H9 (cell line): ENCODE data around the gene ZFPM1. TPM values are rescaled to one million over a fixed set of nuclear protein-coding genes. Genes with fewer than 3 reads are reported as not detected.

Experiments used
- DNase-seq: peaks from one replicate; pipeline ENCODE4 v3.0.0-alpha.2; 2017
- H2AFZ ChIP-seq: one replicate; pipeline ENCODE4 v1.6.1; 2013; ENCODE audit warnings: mild to moderate bottlenecking, low read length, control low read depth, moderate library complexity
- H2AK5ac ChIP-seq: 2 replicates; pipeline ENCODE4 v1.6.1; 2013; ENCODE audit warnings: low read length, control low read depth, mixed read lengths; ENCODE audit not compliant: insufficient read length
- H2BK120ac ChIP-seq: one replicate; pipeline ENCODE4 v1.6.1; 2013; ENCODE audit warnings: low read depth, mild to moderate bottlenecking, low read length, control low read depth, inconsistent platforms; ENCODE audit not compliant: poor library complexity, severe bottlenecking
- H2BK12ac ChIP-seq: 2 replicates; pipeline ENCODE4 v1.6.1; 2013; ENCODE audit warnings: low read length, control low read depth, mixed read lengths, low read depth; ENCODE audit not compliant: insufficient read length
- H2BK15ac ChIP-seq: 2 replicates; pipeline ENCODE4 v1.6.1; 2013; ENCODE audit warnings: low read depth, low read length, control low read depth
- H2BK20ac ChIP-seq: one replicate; pipeline ENCODE4 v1.6.1; 2013; ENCODE audit warnings: low read depth, mild to moderate bottlenecking, low read length, control low read depth, inconsistent platforms; ENCODE audit not compliant: poor library complexity, severe bottlenecking
- H2BK5ac ChIP-seq: 2 replicates; pipeline ENCODE4 v1.6.1; 2013; ENCODE audit warnings: low read length, control low read depth, mixed read lengths; ENCODE audit not compliant: insufficient read length
- H3K14ac ChIP-seq: 2 replicates; pipeline ENCODE4 v1.6.1; 2013; ENCODE audit warnings: low read length, control low read depth; ENCODE audit not compliant: insufficient read depth
- H3K18ac ChIP-seq: 2 replicates; pipeline ENCODE4 v1.6.1; 2013; ENCODE audit warnings: low read depth, mild to moderate bottlenecking, mixed read lengths, low read length, control low read depth; ENCODE audit not compliant: insufficient read length
- H3K23ac ChIP-seq: 2 replicates; pipeline ENCODE4 v1.6.1; 2013; ENCODE audit warnings: low read length, control low read depth, mixed read lengths, low read depth; ENCODE audit not compliant: insufficient read length
- H3K23me2 ChIP-seq: 2 replicates; pipeline ENCODE4 v1.6.1; 2013; ENCODE audit warnings: low read depth, mild to moderate bottlenecking, mixed read lengths, low read length, control low read depth; ENCODE audit not compliant: insufficient read length, poor library complexity, severe bottlenecking
- H3K27ac ChIP-seq: 2 replicates; pipeline ENCODE4 v1.5.1; 2013; ENCODE audit warnings: low read length, control low read depth, mixed read lengths, low read depth; ENCODE audit not compliant: insufficient read length
- H3K27me3 ChIP-seq: 2 replicates; pipeline ENCODE4 v1.6.1; 2013; ENCODE audit warnings: low read length, control low read depth, inconsistent platforms; ENCODE audit not compliant: insufficient read depth
- H3K4ac ChIP-seq: 2 replicates; pipeline ENCODE4 v1.6.1; 2013; ENCODE audit warnings: low read depth, mild to moderate bottlenecking, control low read depth, inconsistent platforms, low read length, moderate library complexity
- H3K4me1 ChIP-seq: 2 replicates; pipeline ENCODE4 v1.6.1; 2013; ENCODE audit warnings: low read length, control low read depth, inconsistent platforms; ENCODE audit not compliant: insufficient read depth
- H3K4me2 ChIP-seq: 2 replicates; pipeline ENCODE4 v1.6.1; 2013; ENCODE audit warnings: low read length, control low read depth, mixed read lengths; ENCODE audit not compliant: insufficient read length, insufficient read depth
- H3K56ac ChIP-seq: 2 replicates; pipeline ENCODE4 v1.6.1; 2013; ENCODE audit warnings: low read depth, mild to moderate bottlenecking, mixed read lengths, low read length, control low read depth; ENCODE audit not compliant: insufficient read length
- H3K79me1 ChIP-seq: 2 replicates; pipeline ENCODE4 v1.6.1; 2013; ENCODE audit warnings: low read depth, mild to moderate bottlenecking, moderate library complexity, low read length, control low read depth, inconsistent platforms; ENCODE audit not compliant: insufficient read depth, poor library complexity, severe bottlenecking
- H3K79me2 ChIP-seq: 2 replicates; pipeline ENCODE4 v1.6.1; 2013; ENCODE audit warnings: low read length, control low read depth, inconsistent platforms; ENCODE audit not compliant: insufficient read depth
- H3K9ac ChIP-seq: 2 replicates; pipeline ENCODE4 v1.6.1; 2013; ENCODE audit warnings: low read length, control low read depth, mixed read lengths; ENCODE audit not compliant: insufficient read length; ENCODE audit errors: extremely low read depth
- H3K9me3 ChIP-seq: one replicate; pipeline ENCODE4 v1.6.1; 2013; ENCODE audit warnings: low read depth, low read length, inconsistent platforms; ENCODE audit not compliant: control insufficient read depth
- H3T11ph ChIP-seq: one replicate; pipeline ENCODE4 v1.6.1; 2013; ENCODE audit warnings: mild to moderate bottlenecking, low read length, control low read depth, inconsistent platforms
- H4K20me1 ChIP-seq: one replicate; pipeline ENCODE4 v1.6.1; 2013; ENCODE audit not compliant: control insufficient read depth, insufficient read length, insufficient read depth
- H4K5ac ChIP-seq: 2 replicates; pipeline ENCODE4 v1.6.1; 2013; ENCODE audit warnings: low read depth, mild to moderate bottlenecking, mixed read lengths, low read length, control low read depth; ENCODE audit not compliant: insufficient read length
- H4K8ac ChIP-seq: replicated peaks from 2 replicates; pipeline ENCODE4 v1.6.1; 2013; ENCODE audit warnings: low read length, control low read depth, mixed read lengths, low read depth; ENCODE audit not compliant: insufficient read length
- H4K91ac ChIP-seq: 2 replicates; pipeline ENCODE4 v1.6.1; 2013; ENCODE audit warnings: low read depth, mild to moderate bottlenecking, moderate library complexity, mixed read lengths, low read length, control low read depth; ENCODE audit not compliant: insufficient read length
- H3K27ac Mint-ChIP-seq, 3 experiments: 2 replicates in 2 of 3; 3 replicates in 1 of 3; pipeline ENCODE4 v1.8.0; 2020 to 2021; ENCODE audit warnings: mixed read lengths in 3 of 3, mild to moderate bottlenecking in 1 of 3, moderate library complexity in 1 of 3
- H3K27me3 Mint-ChIP-seq: 2 replicates; pipeline ENCODE4 v1.8.0; 2021; ENCODE audit warnings: low read depth, mild to moderate bottlenecking, moderate library complexity, mixed read lengths
- H3K36me3 Mint-ChIP-seq, 3 experiments: 2 replicates in 2 of 3; 3 replicates in 1 of 3; pipeline ENCODE4 v1.8.0; 2020 to 2021; ENCODE audit warnings: low read depth in 3 of 3, mixed read lengths in 3 of 3; ENCODE audit not compliant: insufficient read depth in 1 of 3
- H3K4me1 Mint-ChIP-seq, 2 experiments: 2 replicates each; pipeline ENCODE4 v1.8.0; 2020; ENCODE audit warnings: mixed read lengths in 2 of 2
- H3K4me3 Mint-ChIP-seq, 2 experiments: 2 replicates in 1 of 2; 3 replicates in 1 of 2; pipeline ENCODE4 v1.8.0; 2020 to 2021; ENCODE audit warnings: mild to moderate bottlenecking in 2 of 2, mixed read lengths in 2 of 2, moderate library complexity in 1 of 2
- H3K9me3 Mint-ChIP-seq, 2 experiments: 2 replicates in 1 of 2; 3 replicates in 1 of 2; pipeline ENCODE4 v1.8.0; 2020; ENCODE audit warnings: mild to moderate bottlenecking in 2 of 2, mixed read lengths in 2 of 2, moderate library complexity in 1 of 2
- WGBS: extraction: QIAGEN DNeasy Blood & Tissue Kit; methylation state at CpG from one replicate; pipeline ENCODE4 v1.1.7; 2013; ENCODE audit warnings: missing lambda C conversion rate, low lambda C conversion rate, mixed read lengths; ENCODE audit not compliant: insufficient read length; ENCODE audit errors: extremely low coverage; 5-methylcytosine and 5-hydroxymethylcytosine counted together
- total RNA-seq: library from RNA; stranded (reverse); gene quantifications from 2 replicates; pipeline ENCODE4 v1.2.1, GENCODE V29; 2021
- TF ChIP-seq, protein P1 (sequence below): fragments of 200-600 bp; sonication (generic); conservative IDR thresholded peaks from 3 replicates; pipeline ENCODE4 v1.8.0; 2021; ENCODE audit warnings: antibody characterized with exemption, mild to moderate bottlenecking

ZFPM1 gene
- total RNA-seq, 1 experiment from 2014 or later = 3.6 TPM

- Histone ChIP-seq H3K9ac (no peak overlapping the region), H3K14ac (no peak overlapping the region), H3T11ph (no peak overlapping the region), H3K23ac (no peak overlapping the region), H3K27ac (no peak overlapping the region), H3K4ac (no peak overlapping the region), H2AK5ac (no peak overlapping the region), H3K18ac (no peak overlapping the region), H3K27me3 (no peaks in the 10 kb centered on the region), H2BK5ac (no peak overlapping the region), H3K23me2 (peaks cover 2% of the 10 kb centered on the region), H2BK12ac (no peak overlapping the region), H3K4me2 (no peak overlapping the region), H3K79me1 (no peaks in the 10 kb centered on the region), H2BK120ac (no peak overlapping the region), H4K5ac (no peak overlapping the region), H4K20me1 (no peaks in the 10 kb centered on the region), H4K91ac (no peak overlapping the region), H3K79me2 (no peaks in the 10 kb centered on the region), H4K8ac (no peak overlapping the region), H2AFZ (no peak overlapping the region), H2BK15ac (no peak overlapping the region), H3K9me3 (no peaks in the 10 kb centered on the region), H2BK20ac (no peak overlapping the region), H3K56ac (no peak overlapping the region), H3K4me1 (no peaks in the 10 kb centered on the region)
- DNase-seq = no peak
- no peak overlapping the region; a peak in 1 of 7 replicates for H3K27ac Mint-ChIP-seq
- no CpG with 5 or more reads among the region's 18 CpGs for WGBS
- no peak overlapping the region for H3K4me3 Mint-ChIP-seq
- TF ChIP-seq, protein P1, sequence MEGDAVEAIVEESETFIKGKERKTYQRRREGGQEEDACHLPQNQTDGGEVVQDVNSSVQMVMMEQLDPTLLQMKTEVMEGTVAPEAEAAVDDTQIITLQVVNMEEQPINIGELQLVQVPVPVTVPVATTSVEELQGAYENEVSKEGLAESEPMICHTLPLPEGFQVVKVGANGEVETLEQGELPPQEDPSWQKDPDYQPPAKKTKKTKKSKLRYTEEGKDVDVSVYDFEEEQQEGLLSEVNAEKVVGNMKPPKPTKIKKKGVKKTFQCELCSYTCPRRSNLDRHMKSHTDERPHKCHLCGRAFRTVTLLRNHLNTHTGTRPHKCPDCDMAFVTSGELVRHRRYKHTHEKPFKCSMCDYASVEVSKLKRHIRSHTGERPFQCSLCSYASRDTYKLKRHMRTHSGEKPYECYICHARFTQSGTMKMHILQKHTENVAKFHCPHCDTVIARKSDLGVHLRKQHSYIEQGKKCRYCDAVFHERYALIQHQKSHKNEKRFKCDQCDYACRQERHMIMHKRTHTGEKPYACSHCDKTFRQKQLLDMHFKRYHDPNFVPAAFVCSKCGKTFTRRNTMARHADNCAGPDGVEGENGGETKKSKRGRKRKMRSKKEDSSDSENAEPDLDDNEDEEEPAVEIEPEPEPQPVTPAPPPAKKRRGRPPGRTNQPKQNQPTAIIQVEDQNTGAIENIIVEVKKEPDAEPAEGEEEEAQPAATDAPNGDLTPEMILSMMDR = no peak
- no peaks in the 10 kb centered on the region for H3K36me3 Mint-ChIP-seq
- H3K9me3 Mint-ChIP-seq = no peaks in the 10 kb centered on the region
- peaks cover 2% of the 10 kb centered on the region for H3K27me3 Mint-ChIP-seq
- H3K4me1 Mint-ChIP-seq = no peaks in the 10 kb centered on the region
These were observed 18.3 kb upstream of the ZFPM1 start for GRCh38 chr16:88434746-88435145.
